Measurements from ENCODE around the gene NCOA6.
A peak's percentile ranks its signal among the peaks of the same experiment; 100 is the strongest.

The NCOA6 gene

GRCh38 chr20:34825530-34826362 lies at the start of gene NCOA6:
Gene NCOA6 (minus strand): TSS chr20:34825651. CDS start chr20:34782355, 43,296 bp downstream.
- DNase-seq, result peak; percentile 76

DNA sequence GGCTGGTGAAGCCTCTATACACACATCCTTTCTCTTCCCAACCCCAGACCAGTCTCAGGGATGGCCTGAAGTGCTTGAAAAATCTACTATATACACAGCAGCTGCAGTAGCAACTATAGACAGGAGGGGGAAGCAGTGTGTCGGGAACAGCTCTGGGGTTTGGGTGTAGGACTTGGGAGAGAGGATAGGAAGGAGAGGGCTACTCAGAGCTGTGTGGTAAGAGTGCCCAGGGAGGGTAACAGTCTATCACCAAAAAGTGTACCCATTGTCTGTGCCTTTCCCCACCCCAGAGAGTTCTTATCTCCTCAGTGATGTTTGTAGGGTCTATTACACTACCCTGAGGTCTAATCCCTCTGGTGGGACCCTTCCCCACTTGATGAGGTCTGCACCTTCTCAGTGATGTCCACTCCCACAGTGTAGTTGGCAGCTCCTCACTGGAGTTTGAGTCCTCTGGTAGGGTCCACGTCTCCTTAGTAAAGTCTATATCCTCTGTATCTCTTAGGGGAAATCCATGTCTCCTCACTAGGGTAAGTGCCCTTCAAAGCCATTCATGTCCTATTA lies 48.7 kb upstream of the NCOA6 start:
- DNase-seq, result peak; percentile 74

GRCh38 chr20:34873583-34874093 lies 48.2 kb upstream of the NCOA6 start:
- no peak for DNase-seq

DNA sequence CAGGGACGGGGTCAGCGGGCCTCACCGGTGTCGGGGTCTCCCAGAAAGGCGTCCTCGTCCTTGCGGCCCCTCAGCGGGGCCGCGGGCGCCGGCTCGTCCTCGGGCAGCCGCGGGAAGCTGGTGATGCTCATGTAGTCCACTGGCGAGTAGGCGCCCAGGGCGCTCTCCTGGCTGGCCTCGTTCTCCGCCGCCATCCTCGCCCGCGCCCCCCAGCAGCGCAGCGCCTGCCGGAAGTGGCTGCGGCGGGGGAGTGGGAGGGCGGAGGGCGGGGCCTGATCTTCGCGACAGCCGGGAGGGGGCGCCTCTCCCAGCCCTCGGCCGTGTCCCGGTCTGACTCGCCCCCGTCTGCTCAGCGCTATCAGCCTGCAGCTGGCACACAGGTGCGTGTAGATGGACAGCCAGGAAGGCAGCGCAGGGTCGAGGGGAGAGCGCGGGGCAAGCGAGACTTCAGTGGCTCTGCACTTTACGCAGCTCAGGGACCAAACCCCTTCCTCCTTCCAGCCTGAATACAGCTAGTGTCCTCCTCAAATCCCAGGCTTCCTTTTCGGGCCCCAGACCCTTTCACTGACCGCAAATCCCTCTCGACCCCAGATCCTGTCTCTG lies 47.3 kb upstream of the NCOA6 start, which contains the start of gene GGT7:
GGT7 (minus strand) TSS at position 235 of the 603 bp plus-strand sequence; CDS start at position 194, 41 bp downstream.
- DNase-seq, result peak; percentile 66

DNA sequence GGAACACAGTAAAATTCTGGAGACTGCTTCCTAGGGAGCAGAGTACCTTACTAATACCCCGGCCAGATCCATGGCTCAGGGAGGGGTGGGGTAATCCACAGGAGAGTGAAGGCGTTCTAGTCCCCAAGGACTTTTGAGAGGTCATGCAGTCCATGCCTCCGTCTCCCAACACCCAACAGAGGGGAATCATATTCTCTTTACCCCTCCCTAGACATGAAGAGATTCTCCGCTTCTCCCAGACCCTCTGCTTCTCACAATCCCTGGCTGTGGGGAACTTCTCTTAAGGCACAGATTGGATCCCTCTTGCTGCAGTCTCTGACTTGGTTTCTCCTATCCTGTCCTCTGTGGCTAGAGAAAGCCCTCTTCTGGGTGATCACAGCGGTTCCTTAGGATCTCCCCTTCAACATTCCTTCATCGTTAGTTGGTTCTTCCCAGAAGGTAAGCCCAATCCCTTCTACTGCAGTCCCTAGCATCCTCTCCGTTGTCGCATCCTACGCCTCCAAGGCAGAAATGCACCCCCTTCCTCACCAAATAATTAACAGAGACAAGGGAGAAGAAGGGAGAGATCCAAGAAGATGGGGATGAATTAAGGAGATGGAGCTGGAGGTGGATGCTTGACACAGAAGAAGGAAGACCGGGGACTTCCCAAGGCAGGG lies 46.6 kb upstream of the NCOA6 start:
- no peak for DNase-seq

DNA sequence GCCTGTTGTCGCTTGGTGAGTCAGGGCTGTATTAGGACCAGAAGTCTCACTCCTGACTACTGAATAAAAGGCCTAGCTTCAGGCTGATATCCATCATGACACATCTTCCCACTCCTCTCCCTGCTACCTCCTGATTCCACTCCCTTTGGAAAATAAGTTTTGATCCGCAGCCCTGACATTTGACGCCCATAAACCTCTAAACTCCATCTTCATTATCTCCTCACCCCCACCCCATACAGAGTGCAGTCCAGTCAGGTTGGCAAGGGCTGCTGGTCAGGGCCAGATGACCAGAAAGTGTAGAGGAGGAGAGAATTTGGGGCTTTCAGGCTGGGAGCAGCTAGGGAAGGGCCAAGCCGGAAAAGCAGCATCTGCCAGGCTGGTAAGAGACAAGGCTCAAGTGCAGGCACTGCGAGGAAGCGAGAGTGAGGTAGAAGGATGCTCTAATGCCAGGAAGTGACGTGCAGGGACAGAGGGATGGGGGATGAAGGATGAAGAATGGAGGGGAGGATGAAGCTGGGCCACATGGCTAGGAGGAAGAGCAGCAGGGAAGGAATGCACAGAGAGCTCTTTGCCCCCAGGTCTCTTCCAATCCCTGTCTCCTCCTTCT lies 46.0 kb upstream of the NCOA6 start:
- DNase-seq, result no peak

DNA sequence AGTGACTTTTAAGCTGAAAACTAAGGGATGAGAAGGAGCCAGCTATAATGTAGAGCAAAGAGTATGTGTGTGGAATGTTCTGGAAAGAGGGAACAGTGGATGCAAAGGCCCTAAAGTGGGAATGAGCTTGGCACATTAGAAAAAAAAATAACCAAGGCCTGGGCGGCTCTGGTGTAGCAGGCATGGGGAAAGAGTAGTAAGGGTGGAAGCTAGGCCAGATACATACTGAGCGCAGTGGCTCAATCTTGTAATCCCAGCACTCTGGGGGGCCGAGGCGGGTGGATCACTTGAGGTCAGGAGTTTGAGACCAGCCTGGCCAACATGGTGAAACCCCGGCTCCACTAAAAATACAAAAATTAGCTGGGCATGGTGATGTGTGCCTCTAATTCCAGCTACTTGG lies 38.8 kb upstream of the NCOA6 start:
- no peak for DNase-seq

- DNase-seq, result no peak
Measured at GRCh38 chr20:34863421-34863965, 38.0 kb upstream of the NCOA6 start.

GRCh38 chr20:34862724-34863123 lies 37.3 kb upstream of the NCOA6 start:
- no peak for DNase-seq

GRCh38 chr20:34861386-34862084 lies 36.1 kb upstream of the NCOA6 start:
- peak; percentile 92 for DNase-seq

DNA sequence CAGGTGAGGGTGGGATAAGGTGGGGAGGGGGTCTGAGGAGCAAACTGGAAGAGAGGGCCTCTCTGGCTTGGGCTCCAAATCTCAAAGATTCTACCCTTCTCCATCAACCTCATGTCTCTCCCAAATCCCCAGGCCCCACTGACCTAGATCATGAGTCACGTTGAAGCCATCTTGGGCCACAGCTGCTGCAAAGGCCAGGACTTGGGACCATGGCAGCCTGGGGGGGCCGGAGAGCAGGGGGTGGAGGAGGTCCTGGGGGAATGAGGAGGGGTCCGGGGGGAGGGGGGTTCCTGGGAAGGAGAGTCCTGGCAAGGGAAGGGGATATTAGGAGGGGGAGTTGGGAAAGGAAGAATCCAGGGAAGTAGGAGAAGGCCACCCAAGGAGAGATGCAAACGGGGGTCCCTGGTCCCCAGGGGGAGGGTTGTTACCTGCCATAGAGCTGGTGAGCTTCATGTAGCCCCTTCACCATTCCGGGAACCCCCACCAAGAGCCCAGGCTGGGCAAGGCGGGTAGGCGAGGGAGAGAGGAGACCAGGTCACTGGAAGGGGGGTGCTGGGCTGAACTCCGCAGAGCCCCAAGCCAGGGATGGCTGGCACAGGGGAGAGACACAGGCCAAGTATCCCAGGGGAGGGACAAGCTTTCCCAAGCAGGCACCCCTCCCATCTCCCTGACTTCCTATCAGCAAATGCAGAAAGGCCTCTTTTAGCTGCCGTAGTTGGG lies 34.5 kb upstream of the NCOA6 start:
- DNase-seq, result no peak

DNA sequence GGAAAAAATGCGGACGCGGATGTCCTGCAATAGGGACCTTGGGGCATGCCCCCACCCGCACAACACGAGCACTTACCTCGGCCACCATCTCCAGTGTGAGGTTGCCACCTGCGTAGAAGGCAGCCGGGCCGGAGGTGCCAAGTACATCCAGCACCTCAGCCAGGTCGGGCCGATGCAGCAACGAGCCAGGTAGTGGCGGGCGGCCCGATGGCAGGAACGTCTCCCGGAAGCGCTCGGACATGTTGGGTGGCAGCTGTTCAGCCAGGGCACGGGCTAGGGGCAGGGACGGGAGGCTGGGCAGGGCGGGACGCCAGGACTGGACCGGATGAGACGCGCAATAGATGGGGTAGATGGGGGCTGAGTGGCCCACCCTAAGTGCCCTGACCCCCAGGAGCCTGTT lies 33.9 kb upstream of the NCOA6 start:
- no peak for DNase-seq

DNA sequence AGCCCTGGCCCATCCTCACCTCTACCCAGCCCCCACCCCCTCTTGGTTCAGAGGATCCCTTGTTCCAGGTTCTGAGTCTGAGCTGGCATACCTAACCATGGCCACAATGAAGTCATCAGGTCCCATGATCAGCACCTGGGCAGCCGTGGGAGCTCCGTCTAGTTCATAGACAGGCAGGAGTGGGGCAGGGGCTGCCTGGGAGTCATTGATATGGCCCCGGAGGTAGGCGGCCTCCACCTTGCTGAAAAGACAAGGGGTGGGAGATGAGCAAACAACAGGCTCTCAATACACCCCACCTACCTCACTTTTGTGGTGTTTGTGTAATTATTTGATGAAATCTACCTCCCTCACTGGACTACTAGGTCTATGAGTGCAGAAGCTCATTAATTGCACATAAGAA lies 26.8 kb upstream of the NCOA6 start:
- DNase-seq, result no peak

GRCh38 chr20:34850969-34851368 lies 25.5 kb upstream of the NCOA6 start:
- no peak for DNase-seq

DNA sequence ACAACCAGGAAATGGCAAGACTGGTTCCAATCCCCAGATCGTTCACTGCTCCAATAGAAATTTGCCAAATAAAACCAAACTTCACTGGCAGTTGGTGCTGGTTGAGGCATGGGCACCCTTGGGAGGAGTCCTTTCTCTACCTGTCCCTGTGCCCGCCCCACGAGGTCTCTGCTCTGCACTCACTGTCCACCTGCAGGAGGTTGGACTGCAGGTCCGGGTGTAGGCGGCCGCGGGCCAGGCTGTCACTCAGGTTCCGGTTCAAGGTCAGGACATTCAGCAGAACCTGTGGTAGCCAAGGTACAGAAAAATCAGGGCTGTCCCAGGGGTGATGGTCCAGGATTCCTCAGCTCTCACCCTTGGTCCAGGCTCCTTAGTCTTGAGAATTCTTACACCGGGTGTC lies 24.3 kb upstream of the NCOA6 start:
- DNase-seq, result no peak

DNA sequence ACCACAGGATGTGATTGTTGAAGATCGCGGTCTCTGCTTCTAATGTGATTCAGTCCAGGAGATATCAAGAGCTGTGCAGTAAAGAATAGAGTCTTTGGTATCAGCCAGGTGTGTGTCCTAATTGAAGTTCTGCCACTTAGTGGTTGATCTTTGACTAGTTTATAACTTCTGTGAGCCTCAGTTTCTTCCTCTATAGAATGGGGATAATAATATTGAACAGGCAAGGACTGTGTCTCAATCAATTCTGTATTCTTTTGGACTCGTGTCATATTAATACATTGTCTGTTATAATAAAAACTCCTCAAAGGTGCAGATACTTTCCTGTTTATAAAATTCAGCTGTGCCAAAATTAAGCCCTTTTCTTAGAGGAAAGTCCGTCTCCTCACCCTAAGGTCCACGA lies 23.1 kb upstream of the NCOA6 start:
- no peak for DNase-seq

DNA sequence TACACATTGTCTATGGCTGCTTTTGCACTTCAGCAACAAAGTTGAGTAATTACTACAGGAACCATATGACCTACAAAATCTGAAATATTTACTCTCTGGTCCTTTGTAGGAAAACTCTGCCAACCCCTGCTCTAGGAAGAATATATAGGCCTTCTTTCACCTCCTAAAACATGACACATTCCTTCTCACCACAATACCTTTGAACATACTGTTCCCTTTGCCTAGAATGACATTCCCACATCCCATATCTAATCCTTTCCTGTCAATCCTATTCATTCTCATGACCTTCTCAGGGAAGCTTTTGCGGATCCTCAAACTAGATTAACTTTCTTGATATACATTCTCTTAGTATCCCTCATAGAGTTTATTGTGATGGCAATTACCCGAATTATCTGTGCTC lies 18.0 kb upstream of the NCOA6 start:
- DNase-seq, result no peak

- no peak for DNase-seq
Measured at GRCh38 chr20:34842143-34842542, 16.7 kb upstream of the NCOA6 start.

GRCh38 chr20:34834459-34834893 lies 9.0 kb upstream of the NCOA6 start:
- peak; percentile 55 for DNase-seq

GRCh38 chr20:34831936-34832335 lies 6.5 kb upstream of the NCOA6 start:
- no peak for DNase-seq

DNA sequence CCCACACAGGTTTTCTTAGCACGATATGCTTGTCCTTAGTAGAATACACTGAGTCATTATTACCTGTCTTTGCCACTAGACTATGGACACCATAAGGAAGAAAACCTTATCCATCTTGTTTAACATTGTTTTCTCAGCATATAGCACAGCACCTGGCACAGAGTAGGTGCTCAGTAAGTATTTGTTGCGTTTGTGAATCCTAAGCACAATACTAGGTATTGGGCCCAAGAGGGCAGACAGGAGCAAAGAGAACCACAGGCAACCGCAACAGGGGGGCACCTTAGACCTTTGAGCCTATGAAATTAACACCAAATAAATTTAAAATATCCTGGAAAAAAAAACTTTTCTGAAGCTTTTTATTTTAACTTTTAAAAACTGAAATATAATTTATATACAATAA lies 3.7 kb upstream of the NCOA6 start:
- no peak for DNase-seq
